GM19324 (cell line): ENCODE data around the gene ZNF354C.
"Not testable (repeated sequence)": the region's sequence is repeated elsewhere in the genome, so short reads cannot be mapped to it uniquely, and the experiment has no call there.

Experiments
- ATAC-seq: cut with Tn5 transposase; IDR thresholded peaks from one replicate; pipeline ENCODE4 v1.9.1; 2021; ENCODE audit warnings: mild to moderate bottlenecking, moderate library complexity; ENCODE audit not compliant: unreplicated experiment, low FRiP score

Gene ZNF354C

DNA sequence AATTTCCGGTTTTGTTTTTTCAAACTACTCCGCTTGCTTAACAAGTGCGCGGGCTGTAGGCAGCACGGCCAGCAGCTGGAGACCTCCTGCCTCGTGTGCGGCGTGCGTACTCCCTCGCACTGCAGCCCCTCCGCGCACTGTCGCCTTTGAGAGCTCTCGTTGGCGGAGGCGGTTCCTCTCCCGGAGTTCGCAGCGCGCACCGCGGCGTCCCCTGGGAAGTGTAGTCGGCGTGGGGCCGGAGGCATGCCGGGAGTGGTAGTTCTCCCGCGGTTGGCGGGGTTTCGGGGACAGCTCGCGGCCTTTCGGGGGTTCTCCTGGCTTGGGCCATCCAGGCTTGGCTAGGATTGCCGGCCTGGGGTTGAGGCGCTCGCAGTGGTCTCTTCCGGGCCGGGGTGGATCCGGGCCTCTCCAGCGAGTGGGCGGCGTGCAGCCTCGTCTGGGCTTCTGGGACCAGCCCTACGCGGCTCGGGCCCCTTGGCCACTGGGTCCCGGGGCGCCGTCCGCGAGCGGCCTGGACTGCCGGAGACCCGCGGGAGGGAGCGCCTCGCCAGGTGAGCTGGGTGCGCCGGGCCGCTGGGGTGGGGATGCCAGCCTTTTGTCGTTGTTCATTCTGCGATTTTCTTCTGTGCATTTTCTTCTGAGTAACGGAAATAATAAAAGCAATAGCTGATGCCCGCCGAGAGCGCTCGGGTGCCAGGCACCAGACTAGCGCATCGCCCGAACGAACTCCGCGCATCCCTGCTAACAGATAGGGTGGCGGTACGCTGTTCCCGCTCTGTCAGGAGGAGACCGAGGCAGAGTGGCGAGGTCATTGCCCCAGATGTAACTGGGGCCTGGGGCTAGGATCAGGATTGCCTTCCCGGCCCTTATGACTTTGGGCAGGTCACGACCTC is at the start of gene ZNF354C:
Gene ZNF354C (plus strand): TSS at position 258 of the 893 bp plus-strand sequence. CDS start 1,696 bp downstream, outside the sequence.
- ATAC-seq: no peak

DNA sequence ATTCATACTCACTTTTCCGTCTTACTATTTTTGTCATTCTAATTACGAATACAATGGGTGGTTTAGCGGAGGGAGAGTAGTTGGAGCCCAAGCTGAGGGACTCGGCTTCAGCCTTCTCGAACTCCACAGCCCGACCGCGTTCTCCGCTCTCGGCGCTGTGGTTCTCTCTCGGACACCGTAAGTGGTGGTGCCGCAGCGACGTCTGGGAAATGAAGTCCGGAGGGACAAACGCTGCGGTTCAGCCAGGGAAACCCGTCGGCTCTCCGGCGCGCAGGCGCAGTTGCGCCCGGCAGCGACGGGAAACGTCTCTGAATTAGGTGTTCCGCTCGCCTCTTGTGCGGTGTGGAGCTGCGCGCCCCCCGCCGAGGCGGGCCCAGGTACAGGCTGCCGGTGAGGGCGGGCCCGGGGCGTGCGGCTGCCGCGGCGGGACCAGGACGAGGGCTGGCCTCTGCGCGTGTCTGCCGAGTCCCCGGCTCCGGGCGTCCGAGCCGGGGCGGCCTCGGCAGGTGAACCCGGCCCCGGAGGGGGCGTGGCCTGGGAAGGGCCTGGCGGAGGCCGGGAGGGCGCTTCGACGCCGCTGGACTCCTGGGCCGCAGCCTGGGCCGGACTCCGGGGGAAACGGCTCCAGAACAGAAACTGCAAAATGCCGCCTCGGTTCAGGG is 36.5 kb upstream of the ZNF354C start, which contains the start of gene ZNF879:
Gene ZNF879 (plus strand): TSS at position 277 of the 662 bp plus-strand sequence. CDS start 1,201 bp downstream, outside the sequence.
- peak; percentile 85 for ATAC-seq

DNA sequence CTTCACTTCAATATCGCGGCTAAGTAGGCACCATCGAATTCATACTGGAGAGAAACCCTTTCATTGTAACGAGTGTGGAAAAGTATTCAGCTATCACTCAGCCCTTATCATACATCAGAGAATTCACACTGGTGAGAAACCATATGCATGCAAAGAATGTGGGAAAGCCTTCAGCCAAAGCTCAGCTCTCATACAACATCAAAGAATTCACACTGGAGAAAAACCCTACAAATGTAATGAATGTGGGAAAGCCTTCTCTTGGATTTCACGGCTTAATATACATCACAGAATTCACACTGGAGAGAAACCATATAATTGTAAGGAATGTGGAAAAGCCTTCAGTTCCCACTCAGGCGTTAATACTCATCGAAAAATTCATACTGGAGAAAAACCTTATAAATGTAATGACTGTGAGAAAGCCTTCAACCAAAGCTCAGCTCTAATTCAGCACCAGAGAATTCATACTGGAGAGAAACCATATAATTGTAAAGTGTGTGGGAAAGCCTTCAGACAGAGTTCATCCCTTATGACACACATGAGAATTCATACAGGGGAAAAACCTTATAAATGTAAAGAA is 27.1 kb upstream of the ZNF354C start:
- no peak for ATAC-seq

DNA sequence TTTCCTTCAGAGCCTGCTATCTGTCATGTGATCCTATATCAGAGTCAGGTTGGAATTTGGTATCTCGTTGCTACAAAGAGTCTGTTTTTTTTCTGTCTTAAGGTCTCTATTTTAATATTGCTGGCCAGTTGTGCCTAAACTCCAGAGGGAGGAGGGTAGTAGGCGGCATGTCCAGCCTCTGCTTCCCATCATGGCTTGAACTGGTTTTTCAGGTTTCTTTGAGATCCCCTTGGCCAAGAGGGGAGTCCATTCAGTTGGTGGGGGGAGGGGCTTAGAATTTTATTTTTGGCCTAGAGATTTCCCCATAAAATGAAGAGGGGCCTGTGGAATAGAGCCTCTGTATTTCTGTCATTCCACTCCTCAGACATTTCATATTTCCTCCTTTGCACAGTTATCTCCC is 15.4 kb upstream of the ZNF354C start:
- ATAC-seq: no peak

DNA sequence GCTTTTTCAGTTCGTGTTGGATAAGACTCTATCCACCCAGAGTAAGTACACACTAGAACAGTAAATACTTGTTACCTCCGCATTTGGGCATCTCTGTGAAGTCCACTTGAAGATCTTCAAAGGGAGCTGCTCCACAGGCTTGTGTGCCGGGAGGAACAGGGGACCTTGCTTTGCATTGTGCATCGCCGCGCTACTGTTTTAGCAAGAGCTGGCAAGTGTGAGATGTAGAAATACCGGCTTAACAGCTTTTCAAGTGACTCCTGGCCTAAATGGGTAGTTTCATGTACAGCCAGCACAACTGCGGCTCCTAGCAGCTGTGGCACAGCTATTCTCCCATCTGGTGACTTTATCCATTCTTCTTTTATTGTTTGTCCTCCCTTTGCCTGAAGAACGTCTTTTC is 8.4 kb upstream of the ZNF354C start:
- ATAC-seq: no peak

DNA sequence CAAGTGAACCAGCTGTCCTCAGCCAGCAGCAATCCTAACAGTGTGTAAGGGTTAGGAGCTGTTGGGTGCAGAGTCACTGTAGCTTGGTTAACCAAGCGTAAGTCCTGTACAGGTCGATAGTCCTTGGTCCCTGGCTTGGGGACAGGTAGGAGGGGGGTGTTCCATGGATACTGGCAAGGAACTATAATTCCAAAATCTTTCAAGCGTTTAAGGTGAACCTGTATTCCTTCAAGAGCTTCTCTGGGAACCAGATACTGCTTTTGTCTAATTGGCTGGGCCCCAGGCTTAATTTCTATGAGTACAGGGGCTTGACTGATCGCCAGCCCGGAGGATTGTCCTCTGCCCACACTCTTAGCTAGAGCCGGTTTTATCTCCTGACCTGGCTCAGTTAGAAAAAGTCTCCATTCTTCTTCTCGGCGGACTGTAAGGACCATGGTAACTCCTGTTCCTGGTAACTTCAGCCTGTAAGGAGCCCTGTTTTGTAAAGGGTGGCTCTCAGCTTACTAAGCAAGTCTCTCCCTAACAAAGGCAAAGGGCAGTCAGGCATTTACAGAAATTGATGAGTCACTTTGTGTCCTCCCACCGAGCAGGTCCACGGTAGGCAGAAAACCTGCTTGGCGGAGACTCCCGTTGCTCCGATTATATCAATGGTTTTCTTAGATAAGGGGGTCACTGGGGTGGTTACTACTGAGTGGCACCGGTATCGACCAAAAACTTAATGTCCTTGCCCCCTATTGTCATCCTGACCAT is 6.0 kb upstream of the ZNF354C start:
- no peak for ATAC-seq

DNA sequence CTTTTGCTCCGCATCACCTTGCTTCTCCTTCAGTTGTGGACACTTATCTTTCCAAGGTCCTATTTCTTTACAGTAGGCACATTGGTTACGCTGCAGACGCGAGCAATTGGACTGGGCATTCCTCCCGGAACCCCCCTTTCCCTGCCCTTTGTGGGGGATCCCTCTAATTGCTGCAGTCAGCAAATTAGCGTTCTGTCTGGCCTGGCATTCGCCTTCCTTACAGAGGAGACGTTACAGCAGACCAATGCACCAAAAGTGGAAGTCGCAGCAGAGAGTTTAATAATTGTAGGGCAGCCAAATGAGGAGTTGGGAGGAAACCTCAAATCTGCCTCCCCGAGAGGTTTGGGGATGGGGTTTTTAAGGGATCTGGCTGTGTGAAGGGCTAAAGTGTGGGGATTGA is 5.3 kb upstream of the ZNF354C start:
- no peak for ATAC-seq

DNA sequence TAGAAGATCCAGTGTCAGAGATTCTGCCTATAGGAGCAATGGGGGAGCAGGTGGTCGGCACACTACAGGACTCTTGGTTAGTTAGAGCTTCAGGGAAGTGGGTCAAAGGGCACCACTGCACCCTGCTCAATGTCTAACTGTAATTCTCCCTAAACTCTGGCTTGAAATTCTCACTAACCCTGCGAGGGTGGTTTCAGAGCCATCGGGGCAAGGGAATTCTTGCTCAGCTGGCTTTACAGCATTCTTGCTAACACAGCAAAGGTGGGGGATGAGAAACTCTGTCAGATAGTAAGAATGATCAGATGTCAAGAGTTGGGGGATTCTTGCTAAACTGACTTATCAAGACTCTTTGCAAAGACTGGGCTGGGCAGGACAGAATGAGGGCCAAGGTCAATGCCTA is 4.7 kb upstream of the ZNF354C start:
- ATAC-seq: no peak

DNA sequence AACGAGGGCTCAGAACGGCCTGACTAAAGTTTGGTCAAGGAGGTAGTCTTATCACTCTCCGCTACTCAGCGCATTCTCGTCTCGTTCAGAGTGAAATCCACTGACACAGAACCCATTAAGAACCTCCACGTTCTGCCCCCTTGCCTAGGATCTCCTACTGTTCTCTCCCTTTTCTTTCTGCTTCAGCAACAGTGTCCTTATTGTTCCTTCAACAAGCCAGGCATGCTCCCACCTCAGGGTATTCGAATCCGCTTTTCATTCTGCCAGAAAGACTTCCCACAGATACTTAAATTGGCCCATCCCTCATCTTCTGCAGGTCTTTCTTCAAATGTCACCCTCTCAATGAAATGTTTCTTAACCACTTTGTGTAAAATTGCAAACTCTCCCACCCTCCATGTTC is 4.3 kb upstream of the ZNF354C start:
- ATAC-seq: no peak

DNA sequence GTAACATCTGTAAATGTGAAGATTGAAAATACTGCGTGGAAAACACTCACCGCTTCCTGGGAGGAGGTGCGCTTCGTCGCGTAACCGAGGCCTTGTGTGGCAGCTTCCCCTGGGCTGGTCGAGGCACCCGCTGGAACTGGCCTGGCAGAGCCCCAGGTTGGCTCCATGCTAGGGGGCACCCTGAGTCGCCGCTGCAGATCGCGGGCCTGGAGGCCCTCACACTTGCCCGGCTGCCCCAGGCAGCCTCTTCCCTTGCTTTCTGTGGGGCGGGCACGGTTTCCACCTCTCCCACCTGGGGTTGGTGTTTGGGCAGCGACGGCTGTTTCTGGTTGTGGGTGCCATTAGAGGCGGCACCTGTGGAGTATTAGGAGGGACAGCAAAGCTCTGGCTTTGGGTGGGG is 852 bp downstream of the ZNF354C start:
- no peak for ATAC-seq

DNA sequence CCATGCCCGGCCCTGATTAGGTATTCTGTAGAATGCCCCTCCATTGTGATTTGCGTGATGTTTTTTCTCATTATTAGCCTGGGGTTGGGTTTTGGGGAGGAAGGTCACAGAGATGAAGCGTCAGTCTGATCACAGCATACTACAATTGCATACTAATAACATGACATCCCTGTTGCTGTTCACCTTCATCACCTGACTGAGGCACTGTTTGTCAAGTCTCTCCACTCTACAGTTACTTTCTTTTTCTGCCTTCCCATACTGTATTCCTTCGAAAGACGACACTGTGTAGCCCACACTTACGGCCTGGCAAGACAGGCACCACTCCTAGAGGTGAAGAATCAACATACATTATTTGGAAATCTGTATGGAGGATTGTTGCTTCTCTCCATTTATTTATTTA is 5.5 kb downstream of the ZNF354C start:
- ATAC-seq: no peak

DNA sequence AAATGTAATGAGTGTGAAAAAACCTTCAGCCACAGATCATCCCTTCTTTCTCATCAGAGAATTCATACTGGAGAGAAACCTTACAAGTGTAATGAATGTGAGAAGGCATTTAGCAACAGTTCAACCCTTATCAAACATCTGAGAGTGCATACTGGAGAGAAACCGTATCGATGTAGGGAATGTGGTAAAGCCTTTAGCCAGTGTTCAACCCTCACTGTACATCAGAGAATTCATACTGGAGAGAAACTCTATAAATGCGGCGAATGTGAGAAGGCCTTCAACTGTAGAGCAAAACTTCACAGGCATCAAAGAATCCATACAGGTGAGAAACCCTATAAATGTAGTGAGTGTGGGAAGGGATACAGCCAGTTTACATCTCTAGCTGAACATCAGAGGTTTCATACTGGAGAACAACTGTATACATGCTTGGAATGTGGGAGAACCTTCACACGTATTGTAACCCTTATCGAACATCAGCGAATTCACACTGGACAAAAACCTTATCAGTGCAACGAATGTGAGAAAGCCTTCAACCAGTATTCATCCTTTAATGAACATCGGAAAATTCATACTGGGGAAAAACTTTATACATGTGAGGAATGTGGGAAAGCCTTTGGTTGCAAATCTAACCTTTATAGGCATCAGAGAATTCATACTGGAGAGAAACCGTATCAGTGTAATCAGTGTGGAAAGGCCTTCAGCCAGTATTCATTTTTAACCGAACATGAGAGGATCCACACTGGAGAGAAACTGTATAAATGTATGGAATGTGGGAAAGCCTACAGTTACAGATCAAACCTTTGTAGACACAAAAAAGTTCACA is 19.2 kb downstream of the ZNF354C start:
- no peak for ATAC-seq

DNA sequence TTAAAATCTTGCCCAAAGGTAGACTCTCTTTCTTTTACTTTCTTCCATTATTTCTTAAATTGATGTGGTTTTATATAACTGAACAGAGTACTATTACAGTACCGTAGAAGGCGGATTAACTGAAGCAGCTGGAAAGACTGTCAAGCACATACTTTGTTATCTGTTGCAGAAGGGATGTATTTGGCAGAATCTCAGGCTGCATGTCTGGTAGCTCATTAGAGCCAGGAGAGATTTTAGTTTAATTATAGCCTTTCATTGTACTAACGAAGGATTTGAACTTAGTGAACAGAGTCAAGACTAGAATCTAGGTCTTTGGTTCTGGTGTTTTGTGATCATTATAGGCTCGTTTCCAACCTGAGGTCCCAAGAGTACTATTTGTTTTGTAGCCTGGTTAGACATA is 20.6 kb downstream of the ZNF354C start:
- no peak for ATAC-seq

DNA sequence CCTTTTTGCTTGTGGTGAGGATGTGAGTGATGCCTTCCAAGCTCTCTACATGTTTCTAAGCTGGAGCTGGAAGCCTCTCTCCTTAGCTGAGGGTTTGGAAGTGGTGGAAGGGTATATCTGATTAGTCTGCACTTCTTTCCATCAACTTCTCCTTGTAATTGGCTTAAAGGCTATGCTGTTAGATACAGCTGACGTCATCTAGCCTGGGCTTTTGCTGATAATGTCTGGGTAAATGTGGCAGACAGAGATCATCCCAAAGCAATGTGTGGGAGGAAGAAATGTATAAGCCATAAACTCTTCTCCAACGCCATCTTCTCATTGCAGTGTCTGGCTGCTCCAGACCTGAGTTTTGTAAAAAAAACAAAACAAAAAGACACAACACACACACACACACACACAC is 29.3 kb downstream of the ZNF354C start:
- no peak for ATAC-seq

DNA sequence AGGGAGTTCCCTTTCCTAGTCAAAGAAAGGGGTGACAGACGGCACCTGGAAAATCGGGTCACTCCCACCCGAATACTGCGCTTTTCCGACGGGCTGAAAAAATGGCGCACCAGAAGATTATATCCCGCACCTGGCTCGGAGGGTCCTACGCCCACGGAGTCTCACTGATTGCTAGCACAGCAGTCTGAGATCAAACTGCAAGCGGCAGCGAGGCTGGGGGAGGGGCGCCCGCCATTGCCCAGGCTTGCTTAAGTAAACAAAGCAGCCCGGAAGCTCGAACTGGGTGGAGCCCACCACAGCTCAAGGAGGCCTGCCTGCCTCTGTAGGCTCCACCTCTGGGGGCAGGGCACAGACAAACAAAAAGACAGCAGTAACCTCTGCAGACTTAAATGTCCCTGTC is 41.1 kb downstream of the ZNF354C start:
- not testable (repeated sequence) for ATAC-seq

DNA sequence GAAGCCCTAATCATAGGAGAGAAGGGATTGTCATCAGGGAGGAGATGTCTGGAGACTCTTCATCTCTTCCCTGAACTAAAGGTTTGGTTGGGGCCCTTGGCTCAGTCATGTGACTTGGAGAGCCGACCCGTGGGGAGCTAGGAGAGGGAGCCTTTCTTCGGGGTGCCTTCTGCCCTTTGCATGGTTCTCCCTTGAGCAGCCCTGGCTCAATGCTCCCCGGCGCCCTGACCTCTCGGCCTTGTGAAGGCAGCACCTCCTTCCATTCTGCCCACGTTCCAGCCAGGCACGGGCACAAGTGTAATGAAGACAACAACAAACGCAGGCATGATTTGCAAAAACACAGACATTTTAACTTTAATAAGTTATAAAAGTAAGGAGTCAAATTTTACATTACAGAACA is 50.4 kb downstream of the ZNF354C start:
- ATAC-seq: no peak

DNA sequence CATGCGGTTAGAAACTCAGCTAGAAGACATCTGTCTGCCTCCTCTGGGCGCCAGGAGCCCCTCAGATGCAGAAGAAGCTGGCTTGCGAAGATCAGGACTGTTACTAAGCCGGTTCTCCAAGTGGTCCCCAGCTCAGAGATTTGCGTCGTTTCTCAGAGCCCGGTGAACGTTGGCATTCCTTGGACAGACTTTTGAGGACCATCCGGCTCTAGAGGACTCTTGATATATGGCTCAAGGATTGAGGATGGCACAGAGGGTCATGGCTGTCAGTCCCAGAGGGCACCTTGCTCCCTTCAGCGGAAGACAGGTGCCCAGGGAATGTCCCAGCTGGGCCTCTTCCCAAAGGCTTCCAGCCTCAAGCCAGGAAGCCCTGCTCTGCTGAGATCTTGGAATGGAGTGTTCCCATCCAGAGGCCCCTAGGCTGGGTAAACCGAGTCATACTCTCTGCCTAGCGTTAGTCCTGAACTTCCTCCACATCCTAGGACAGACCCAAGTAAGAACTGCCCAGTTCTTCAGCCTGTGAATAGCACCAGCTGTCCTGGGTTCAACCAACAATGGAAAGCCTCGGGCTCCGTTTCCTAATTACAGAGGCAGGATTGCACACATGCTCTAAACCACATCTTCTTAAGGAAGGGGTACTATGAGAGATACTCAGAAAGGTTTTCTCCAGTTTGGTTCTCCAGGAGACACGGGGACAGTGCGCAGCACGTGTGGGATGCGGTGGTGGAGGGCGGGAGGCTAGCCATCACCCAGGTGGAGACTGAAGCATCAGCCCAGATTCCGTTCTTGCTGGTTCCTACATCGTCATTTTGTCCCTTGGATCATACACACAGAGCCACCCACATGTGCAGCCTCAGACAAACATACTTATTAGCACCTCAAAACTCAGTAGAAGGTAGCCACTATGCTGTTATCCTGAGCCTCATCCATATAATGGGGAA is 51.4 kb downstream of the ZNF354C start:
- no peak for ATAC-seq

DNA sequence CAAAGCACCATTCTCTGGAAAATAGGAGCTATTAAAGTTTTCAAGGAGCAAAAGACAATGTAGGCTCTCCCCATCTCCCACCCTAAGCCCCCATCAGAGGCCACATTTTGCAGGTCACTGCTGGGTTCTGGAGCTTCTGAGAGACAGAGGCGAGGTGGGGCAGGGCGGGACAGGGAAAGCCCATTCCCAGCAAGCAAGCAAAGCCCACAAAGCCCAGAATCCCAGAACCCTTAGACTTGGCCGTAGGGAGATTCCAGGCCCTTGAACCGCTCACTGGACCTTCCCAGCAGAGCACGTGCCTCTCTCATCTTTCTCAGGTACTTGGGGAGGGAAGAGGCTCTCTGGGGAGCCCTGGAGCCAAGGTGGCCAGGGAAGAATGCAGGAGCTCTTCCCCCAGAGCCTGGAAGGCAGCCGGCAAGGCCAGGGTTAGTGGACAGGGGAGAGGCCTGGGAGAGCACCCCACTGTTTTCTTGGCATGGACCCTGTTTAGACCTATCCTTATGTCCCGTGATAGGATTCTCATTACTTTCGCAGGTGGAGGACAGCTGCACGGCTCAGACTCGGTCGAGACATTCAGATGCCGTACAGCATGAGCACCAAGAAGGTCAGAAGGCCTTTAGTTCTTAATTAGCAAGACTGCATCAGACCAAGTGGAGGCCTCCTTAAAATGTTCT is 52.4 kb downstream of the ZNF354C start:
- no peak for ATAC-seq
